ENCODE data around the gene STT3B. TPM values are rescaled to one million over a fixed set of nuclear protein-coding genes. Genes with fewer than 3 reads are reported as not detected.

The STT3B gene
- total RNA-seq, 2 donors from 2014 or later, result 104 to 113 TPM

- no peak for ATAC-seq
- intact Hi-C loops (cut with DNase I, micrococcal nuclease), result no loop called here
- no peak for DNase-seq
Observed at GRCh38 chr3:31668242-31668641, 135.5 kb downstream of the STT3B start.

- peak; percentile 84 for ATAC-seq
- no peak for DNase-seq
- intact Hi-C loops (cut with DNase I, micrococcal nuclease), result no loop called here
Observed at GRCh38 chr3:31670136-31670535, 137.4 kb downstream of the STT3B start.

- ATAC-seq (peak; percentile 52), DNase-seq (no peak)
- intact Hi-C loops (cut with DNase I, micrococcal nuclease), result no loop called here
Observed at GRCh38 chr3:31670722-31671121, 138.0 kb downstream of the STT3B start.

GRCh38 chr3:31671451-31671850 lies 138.7 kb downstream of the STT3B start:
- DNase-seq (no peak), ATAC-seq (no peak)
- intact Hi-C loops (cut with DNase I, micrococcal nuclease), result no loop called here

GRCh38 chr3:31671976-31672375 lies 139.3 kb downstream of the STT3B start:
- ATAC-seq (no peak), DNase-seq (no peak)
- intact Hi-C loops (cut with DNase I, micrococcal nuclease), result no loop called here

GRCh38 chr3:31673950-31674349 lies 141.2 kb downstream of the STT3B start:
- intact Hi-C loops (cut with DNase I, micrococcal nuclease), result no loop called here
- ATAC-seq, result no peak
- no peak for DNase-seq

GRCh38 chr3:31676556-31676955 lies 143.8 kb downstream of the STT3B start:
- DNase-seq, result no peak
- intact Hi-C loops (cut with DNase I, micrococcal nuclease), result no loop called here
- ATAC-seq, result no peak

GRCh38 chr3:31680072-31680870 lies 147.5 kb downstream of the STT3B start:
- intact Hi-C loops (cut with DNase I, micrococcal nuclease), result no loop called here
- DNase-seq (no peak), ATAC-seq (no peak)
